GM23248 (cell line): Measurements from ENCODE around the gene TANGO6. TPM values are rescaled to one million over a fixed set of nuclear protein-coding genes. Genes with fewer than 3 reads are reported as not detected.
"Not testable (repeated sequence)": the region's sequence is repeated elsewhere in the genome, so short reads cannot be mapped to it uniquely, and the experiment has no call there.

Experiments
- DNase-seq: peaks from one replicate; pipeline ENCODE4 v3.0.0-alpha.2; 2015
- H2AFZ ChIP-seq: fragments of 200-600 bp; sonication (generic); 2 replicates; pipeline ENCODE4 v1.6.1; 2016; ENCODE audit warnings: antibody characterized with exemption
- H3F3A ChIP-seq: fragments of 200-600 bp; sonication (generic); 2 replicates; pipeline ENCODE4 v1.6.1; 2016; ENCODE audit warnings: mild to moderate bottlenecking, antibody characterized with exemption, mixed run types; ENCODE audit not compliant: insufficient read depth
- H3K27ac ChIP-seq: fragments of 200-600 bp; sonication (generic); 2 replicates; pipeline ENCODE4 v1.5.1; 2016; ENCODE audit warnings: mild to moderate bottlenecking
- H3K27me3 ChIP-seq: fragments of 200-600 bp; sonication (generic); replicated peaks from 2 replicates; pipeline ENCODE4 v1.6.1; 2016; ENCODE audit warnings: mild to moderate bottlenecking; ENCODE audit not compliant: insufficient read depth
- H3K36me3 ChIP-seq: fragments of 200-600 bp; sonication (generic); 2 replicates; pipeline ENCODE4 v1.6.1; 2016; ENCODE audit warnings: low read depth, mild to moderate bottlenecking
- H3K4me1 ChIP-seq: fragments of 200-600 bp; sonication (generic); 2 replicates; pipeline ENCODE4 v1.6.1; 2016; ENCODE audit warnings: mild to moderate bottlenecking; ENCODE audit not compliant: insufficient read depth
- H3K4me2 ChIP-seq: fragments of 200-600 bp; sonication (generic); one replicate; pipeline ENCODE4 v1.6.1; 2016; ENCODE audit warnings: mild to moderate bottlenecking; ENCODE audit not compliant: unreplicated experiment
- H3K4me3 ChIP-seq: fragments of 200-600 bp; sonication (generic); 2 replicates; pipeline ENCODE4 v1.5.1; 2016; ENCODE audit warnings: mild to moderate bottlenecking
- H3K79me2 ChIP-seq: fragments of 200-600 bp; sonication (generic); 2 replicates; pipeline ENCODE4 v1.6.1; 2016; ENCODE audit warnings: mild to moderate bottlenecking; ENCODE audit not compliant: insufficient read depth
- H3K9ac ChIP-seq: fragments of 200-600 bp; sonication (generic); 2 replicates; pipeline ENCODE4 v1.6.1; 2016; ENCODE audit warnings: mild to moderate bottlenecking
- H3K9me2 ChIP-seq: fragments of 200-600 bp; sonication (generic); 2 replicates; pipeline ENCODE4 v1.6.1; 2016; ENCODE audit warnings: mixed run types, mild to moderate bottlenecking, moderate library complexity; ENCODE audit not compliant: insufficient read depth
- H3K9me3 ChIP-seq: fragments of 200-600 bp; sonication (generic); one replicate; pipeline ENCODE4 v1.6.1; 2017; ENCODE audit warnings: low read depth
- H4K20me1 ChIP-seq: fragments of 200-600 bp; sonication (generic); 2 replicates; pipeline ENCODE4 v1.6.0; 2016; ENCODE audit not compliant: insufficient read depth
- EZH2 ChIP-seq: fragments of 200-600 bp; sonication (generic); IDR thresholded peaks from 2 replicates; pipeline ENCODE4 v1.6.1; 2018; ENCODE audit warnings: antibody characterized with exemption, mild to moderate bottlenecking; ENCODE audit not compliant: insufficient read depth, poor library complexity, severe bottlenecking
- EZH2phosphoT487 ChIP-seq: fragments of 200-600 bp; sonication (generic); IDR thresholded peaks from 2 replicates; pipeline ENCODE4 v1.6.1; 2018; ENCODE audit warnings: antibody characterized with exemption, moderate library complexity, mild to moderate bottlenecking, low read depth; ENCODE audit not compliant: insufficient read depth
- WGBS, 2 experiments: methylation state at CpG; one replicate each; pipeline ENCODE4 v1.1.6; 2015 to 2017; ENCODE audit warnings: low lambda C conversion rate in 2 of 2, low coverage in 1 of 2; ENCODE audit errors: missing lambda C conversion rate in 2 of 2; 5-methylcytosine and 5-hydroxymethylcytosine counted together
- in situ Hi-C: fragments of 300-500 bp; cut with MboI; formaldehyde crosslinking; loops from 2 replicates; pipeline ENCODE4 v1.15.0; 2020
- polyA plus RNA-seq: library from polyadenylated mRNA; unstranded; fragments of >200 nt; fragmentation: Nextera tagmentation; extraction: Ambion mirVana; gene quantifications from 2 replicates; pipeline ENCODE4 v1.2.1, GENCODE V29; 2016
- total RNA-seq: library from RNA; depleted of rRNA; stranded (reverse); fragments of >200 nt; shearing (Covaris generic); gene quantifications from 2 replicates; pipeline ENCODE4 v1.2.3, GENCODE V29; 2014

The TANGO6 gene
- total and polyA plus RNA-seq, 2 experiments from 2014 or later = 7.8 to 12.8 TPM

DNA sequence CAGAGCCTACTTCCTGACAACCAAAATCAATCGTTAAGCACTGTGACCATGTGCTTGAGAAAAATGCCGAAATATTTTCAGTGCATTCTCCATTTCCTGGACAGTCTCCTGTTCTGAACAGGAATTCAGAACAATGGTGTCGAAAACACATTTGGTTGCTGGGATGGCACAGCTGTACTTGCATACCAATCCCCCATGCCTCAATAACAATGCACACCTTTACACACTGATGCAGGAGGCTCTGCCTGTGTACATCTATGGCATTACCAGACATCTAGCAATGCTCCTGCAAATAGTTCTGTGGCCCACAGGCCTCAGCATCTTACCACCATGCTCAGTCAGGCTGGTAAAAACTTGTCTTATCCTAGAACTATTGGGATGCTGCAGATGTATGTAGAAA is 282.9 kb downstream of the TANGO6 start:
- 72 to 77% methylated on average over 3 of the region's 3 CpGs for WGBS, 2 experiments
- H3K27me3 ChIP-seq = no peaks in the 10 kb centered on the region
- TF ChIP-seq EZH2phosphoT487 (no peak), EZH2 (no peak)
- in situ Hi-C loops = no loop called here
- no peaks in the 10 kb centered on the region for H3K9me3 ChIP-seq
- no peak overlapping the region for H3K4me3 ChIP-seq
- H3K9ac ChIP-seq = no peak overlapping the region
- no peak for DNase-seq
- H3K4me1 ChIP-seq = peaks cover 7% of the 10 kb centered on the region; the same call in 1 of the 2 replicates
- H3K79me2 ChIP-seq = peaks cover 96% of the 10 kb centered on the region
- no peak overlapping the region for H2AFZ ChIP-seq
- no peaks in the 10 kb centered on the region for H3K36me3 ChIP-seq
- H4K20me1 ChIP-seq = peaks cover 6% of the 10 kb centered on the region; the same call in 1 of the 2 replicates
- H3K4me2 ChIP-seq = no peak overlapping the region
- H3K27ac ChIP-seq = no peak overlapping the region
- H3F3A ChIP-seq = peaks cover 35% of the 10 kb centered on the region
- H3K9me2 ChIP-seq = no peaks in the 10 kb centered on the region

DNA sequence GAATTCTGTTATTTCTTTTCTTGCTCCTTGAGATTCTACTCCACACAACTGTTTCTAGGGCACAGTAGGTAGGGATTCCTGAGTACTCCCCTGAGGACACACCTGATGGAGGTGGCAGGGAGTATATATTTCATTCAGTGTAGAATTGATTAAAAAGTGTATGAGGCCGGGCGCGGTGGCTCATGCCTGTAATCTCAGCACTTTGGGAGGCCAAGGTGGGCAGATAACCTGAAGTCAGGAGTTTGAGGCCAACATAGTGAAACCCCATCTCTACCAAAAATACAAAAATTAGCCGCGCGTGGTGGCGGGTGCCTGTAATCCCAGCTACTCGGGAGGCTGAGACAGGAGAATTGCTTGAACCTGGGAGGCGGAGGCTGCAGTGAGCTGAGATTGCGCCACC is 283.5 kb downstream of the TANGO6 start:
- peaks cover 35% of the 10 kb centered on the region for H3F3A ChIP-seq
- H3K9me3 ChIP-seq, H4K20me1 ChIP-seq, in situ Hi-C loops, H3K9me2 ChIP-seq, H3K36me3 ChIP-seq, H3K27me3 ChIP-seq, H3K4me2 ChIP-seq, H3K4me1 ChIP-seq, DNase-seq, H3K9ac ChIP-seq, H3K4me3 ChIP-seq, H3K27ac ChIP-seq, H2AFZ ChIP-seq: not testable (repeated sequence)
- WGBS, 2 experiments = 93 to 98% methylated on average over 10 of the region's 10 CpGs
- H3K79me2 ChIP-seq = peaks cover 96% of the 10 kb centered on the region

DNA sequence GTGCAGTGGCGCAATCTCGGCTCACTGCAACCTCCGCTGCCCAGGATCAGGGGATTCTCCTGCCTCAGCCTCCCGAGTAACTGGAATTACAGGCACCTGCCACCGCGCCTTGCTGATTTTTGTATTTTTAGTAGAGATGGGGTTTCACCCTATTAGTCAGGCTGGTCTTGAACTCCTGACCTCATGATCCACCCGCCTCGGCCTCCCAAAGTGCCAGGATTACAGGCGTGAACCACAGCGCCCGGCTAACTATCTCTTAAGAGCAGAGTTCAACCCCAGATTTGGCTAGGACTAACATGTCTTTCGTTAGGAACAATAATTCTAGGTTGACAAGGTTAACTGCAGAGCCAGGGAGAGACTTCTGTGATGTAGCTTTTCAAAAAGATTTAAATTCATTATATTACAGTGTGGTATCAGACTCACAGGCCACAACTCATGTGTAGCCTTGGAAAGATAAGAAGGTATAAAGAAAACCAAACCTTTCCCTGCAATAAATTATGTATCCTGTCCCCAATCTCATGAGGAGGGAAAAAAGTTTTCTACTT is 284.7 kb downstream of the TANGO6 start:
- no peak overlapping the region for H3K9ac ChIP-seq
- WGBS, 2 experiments = 91 to 96% methylated on average over 12 of the region's 12 CpGs
- no peaks in the 10 kb centered on the region for H3K27me3 ChIP-seq
- peaks cover 7% of the 10 kb centered on the region; the same call in 1 of the 2 replicates for H3K4me1 ChIP-seq
- TF ChIP-seq EZH2 = no peak
- no peaks in the 10 kb centered on the region for H3K9me2 ChIP-seq
- peaks cover 6% of the 10 kb centered on the region; the same call in 1 of the 2 replicates for H4K20me1 ChIP-seq
- peaks cover 35% of the 10 kb centered on the region for H3F3A ChIP-seq
- peaks cover 92% of the 10 kb centered on the region for H3K79me2 ChIP-seq
- in situ Hi-C loops = no loop called here
- no peaks in the 10 kb centered on the region for H3K36me3 ChIP-seq
- H3K27ac ChIP-seq = no peak overlapping the region
- no peak for DNase-seq
- H3K4me3 ChIP-seq = no peak overlapping the region
- H2AFZ ChIP-seq = no peak overlapping the region
- no peak overlapping the region for H3K4me2 ChIP-seq
- H3K9me3 ChIP-seq = no peaks in the 10 kb centered on the region

DNA sequence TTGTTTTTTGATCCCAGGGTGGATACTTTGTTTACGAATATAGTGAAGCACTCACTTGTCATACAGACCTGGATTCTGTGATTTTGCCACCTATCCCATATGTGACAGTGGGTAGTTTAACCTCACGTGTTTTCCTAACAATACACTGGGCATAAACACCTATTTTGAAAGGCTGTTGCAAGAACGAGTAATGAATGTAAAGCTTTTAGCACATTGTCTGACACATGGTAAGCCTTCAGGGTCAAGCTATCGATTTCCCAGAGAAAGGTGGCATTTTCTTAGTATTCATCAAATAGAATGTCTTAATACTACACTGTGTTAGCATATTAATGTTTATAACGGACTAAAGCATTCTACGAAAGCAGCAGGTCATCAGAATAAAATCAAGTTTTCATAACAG is 287.1 kb downstream of the TANGO6 start:
- H3K4me2 ChIP-seq = peak overlapping the region; percentile 94
- 36 to 42% methylated on average over 6 of the region's 6 CpGs for WGBS, 2 experiments
- H3K9me2 ChIP-seq = no peaks in the 10 kb centered on the region
- peaks cover 26% of the 10 kb centered on the region for H3F3A ChIP-seq
- H3K79me2 ChIP-seq = peaks cover 96% of the 10 kb centered on the region
- no peaks in the 10 kb centered on the region for H3K9me3 ChIP-seq
- no peaks in the 10 kb centered on the region for H3K36me3 ChIP-seq
- peaks cover 11% of the 10 kb centered on the region for H3K4me1 ChIP-seq
- peak overlapping the region; percentile 11 for H3K27ac ChIP-seq
- no peaks in the 10 kb centered on the region for H3K27me3 ChIP-seq
- DNase-seq = no peak
- peak overlapping the region; percentile 96 for H3K9ac ChIP-seq
- no peak overlapping the region for H2AFZ ChIP-seq
- H3K4me3 ChIP-seq = peak overlapping the region; percentile 98
- H4K20me1 ChIP-seq = no peaks in the 10 kb centered on the region
- in situ Hi-C loops = no loop called here
- no peak for TF ChIP-seq EZH2phosphoT487
- TF ChIP-seq EZH2 = no peak

DNA sequence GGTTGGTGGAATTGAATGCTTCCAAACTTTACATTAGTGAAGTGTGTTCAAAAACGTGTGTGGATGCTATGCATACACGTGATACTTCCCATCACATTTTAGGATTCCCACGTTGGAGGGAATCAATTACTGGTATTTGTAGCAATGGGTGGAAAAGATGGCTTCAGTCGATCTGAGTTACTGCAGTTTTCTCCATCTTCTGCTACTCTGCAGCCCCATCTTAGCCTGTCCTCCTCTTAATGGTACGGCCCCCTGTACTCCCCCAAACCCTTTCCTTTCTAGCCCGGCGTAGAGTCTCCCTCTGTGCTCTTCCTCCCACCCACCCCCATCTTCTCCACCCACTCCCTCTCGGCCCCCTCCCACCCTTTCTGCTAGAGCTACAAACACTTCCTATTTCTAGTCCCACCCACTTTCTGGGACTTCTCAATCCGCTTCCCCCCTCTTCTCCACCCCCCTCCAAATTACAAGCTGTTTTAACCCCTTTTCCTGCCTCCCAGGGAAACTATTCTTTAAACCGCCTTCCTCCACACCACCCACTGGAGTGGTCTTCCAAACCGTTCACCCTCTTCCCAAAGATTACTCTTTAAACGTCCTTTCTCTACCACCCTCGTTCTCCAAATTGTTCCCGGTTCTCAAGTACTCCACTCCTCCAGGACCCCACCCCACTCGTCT is 288.0 kb downstream of the TANGO6 start:
- Histone ChIP-seq H3K9me2 (no peaks in the 10 kb centered on the region), H3K27me3 (no peaks in the 10 kb centered on the region), H3K27ac (peak overlapping the region; percentile 58), H3K79me2 (peaks cover 96% of the 10 kb centered on the region), H3K36me3 (no peaks in the 10 kb centered on the region), H3K4me2 (peak overlapping the region; percentile 94), H3K9ac (peak overlapping the region; percentile 96), H4K20me1 (no peaks in the 10 kb centered on the region), H3K4me3 (peak overlapping the region; percentile 98), H3F3A (peaks cover 17% of the 10 kb centered on the region), H3K4me1 (peaks cover 11% of the 10 kb centered on the region), H2AFZ (peak overlapping the region; percentile 62), H3K9me3 (no peaks in the 10 kb centered on the region)
- in situ Hi-C loops = no loop called here
- 2% methylated on average over 11 to 15 of the region's 15 CpGs for WGBS, 2 experiments
- TF ChIP-seq EZH2phosphoT487 (no peak), EZH2 (no peak)
- peak; percentile 51 for DNase-seq
